Suppressor macrophage treated with lipopolysaccharide for 1 hour (primary cell): ENCODE results near the gene GGACT.

Experiments used
- DNase-seq, 3 donors: peaks; one replicate each; pipeline ENCODE4 v3.0.0-alpha.2; 2020 to 2022

GGACT gene

DNA sequence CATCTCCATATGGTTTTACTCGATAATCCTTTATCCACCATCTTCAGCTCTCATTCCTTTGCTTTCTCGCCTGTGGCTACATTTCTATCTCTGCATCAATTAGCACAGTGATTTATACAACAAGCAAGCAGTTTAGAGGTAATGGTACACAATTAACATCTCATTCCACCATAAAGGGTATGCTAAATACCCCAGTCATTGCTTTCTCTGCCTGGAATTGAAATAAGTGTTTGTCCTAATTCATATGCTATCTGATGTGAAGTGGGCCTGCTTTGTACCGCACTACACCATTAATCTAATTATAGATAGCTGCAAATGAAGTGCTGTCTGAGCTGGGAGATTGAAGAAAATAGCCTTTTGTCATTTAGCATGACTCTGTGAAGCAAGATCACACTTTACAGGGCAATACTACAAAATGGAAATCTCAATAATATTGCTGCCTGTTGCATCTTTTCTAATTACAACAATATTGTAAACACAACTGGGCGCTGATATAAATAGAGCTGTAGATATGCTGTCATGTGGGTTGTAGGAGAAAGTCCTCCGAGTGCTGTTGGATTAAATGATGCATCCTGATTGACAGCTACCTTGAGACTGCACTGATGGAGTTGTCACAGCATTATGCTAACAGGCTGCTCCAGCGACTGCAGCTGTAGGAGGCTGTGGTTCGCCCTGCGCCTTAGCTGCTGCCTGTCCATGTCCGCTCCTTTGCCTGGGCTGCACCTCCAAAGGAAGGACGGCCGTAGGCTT is 78.2 kb downstream of the GGACT start:
- DNase-seq, result no peak

GRCh38 chr13:100508996-100509395 is 79.6 kb downstream of the GGACT start:
- DNase-seq, result no peak

DNA sequence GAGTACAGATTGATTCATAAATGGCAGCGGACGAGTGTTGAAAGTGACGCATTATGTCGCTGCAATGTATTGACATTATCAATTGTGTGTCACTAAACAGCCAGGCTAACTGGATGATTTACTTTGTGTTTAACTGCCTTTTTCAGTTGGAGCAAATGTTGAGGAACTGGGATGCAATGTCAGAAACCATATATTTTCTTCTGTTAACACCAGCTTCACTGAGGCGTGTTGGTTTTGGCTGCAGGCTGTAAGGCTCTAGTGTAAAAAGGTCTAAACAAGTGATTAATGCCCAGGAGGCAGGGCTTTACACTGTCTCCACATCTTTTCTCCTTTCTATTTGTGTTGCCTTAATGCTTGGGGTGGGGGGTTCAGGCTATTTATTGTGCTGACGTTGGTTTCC is 80.1 kb downstream of the GGACT start:
- DNase-seq, result no peak

DNA sequence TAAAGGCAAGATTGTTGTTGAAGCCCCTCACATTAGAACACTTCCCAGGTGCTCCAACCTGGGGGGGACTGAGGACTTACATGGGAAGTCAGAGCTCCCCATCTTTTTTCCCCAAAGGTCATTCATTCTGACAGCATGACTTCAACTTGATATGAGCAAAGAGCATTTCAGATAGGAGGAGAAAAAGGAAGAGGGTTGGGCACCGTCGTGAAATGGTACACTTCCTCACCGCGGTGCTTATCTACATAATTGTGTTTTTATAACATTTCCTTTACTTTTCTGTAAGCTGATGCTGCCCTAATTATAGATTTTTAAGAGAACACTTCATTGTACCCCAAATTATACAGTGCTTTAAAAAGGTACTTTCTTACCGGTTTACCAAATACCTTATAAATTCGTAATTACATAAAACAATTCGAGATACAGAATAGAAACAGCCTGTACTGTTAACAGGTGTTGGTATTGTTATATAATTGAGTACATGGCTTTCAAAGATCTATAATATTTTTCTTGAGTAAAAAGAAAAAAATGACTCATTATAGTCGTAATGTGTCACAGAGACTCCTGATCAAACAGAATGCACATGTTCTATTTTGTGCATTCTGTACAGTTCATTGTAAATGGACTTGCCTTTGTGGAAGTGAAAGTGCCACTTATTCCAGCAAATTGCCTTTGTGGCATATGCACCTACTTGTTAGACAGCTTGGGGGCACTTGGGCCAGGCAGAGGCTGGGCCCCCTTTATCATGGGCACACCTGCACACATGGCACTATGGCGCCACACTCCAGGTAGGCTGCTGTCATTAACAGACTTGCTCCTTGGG is 81.8 kb downstream of the GGACT start:
- peak; percentile 34 to 68 (median 66) for DNase-seq

DNA sequence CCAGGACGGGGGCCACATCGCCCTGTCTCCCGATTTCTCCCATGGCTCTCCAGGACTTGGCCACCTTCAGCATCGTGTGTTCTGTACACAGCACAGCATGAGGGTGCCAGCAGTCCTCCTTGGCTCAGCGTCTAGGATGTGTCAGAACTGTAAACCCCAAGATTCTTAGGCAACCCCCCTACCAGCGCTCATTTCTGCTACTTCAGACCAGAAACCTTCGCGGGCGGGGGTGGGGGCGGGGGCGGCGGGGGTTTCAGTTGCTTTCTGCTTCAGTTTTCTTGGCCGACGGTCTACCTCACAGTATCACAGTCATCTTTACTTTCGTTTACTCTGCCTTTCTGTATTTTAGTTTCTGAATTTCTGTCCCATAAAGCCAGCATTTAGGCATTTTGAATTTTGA is 82.4 kb downstream of the GGACT start:
- DNase-seq, result no peak

GRCh38 chr13:100503622-100504021 is 85.0 kb downstream of the GGACT start:
- DNase-seq, result no peak

DNA sequence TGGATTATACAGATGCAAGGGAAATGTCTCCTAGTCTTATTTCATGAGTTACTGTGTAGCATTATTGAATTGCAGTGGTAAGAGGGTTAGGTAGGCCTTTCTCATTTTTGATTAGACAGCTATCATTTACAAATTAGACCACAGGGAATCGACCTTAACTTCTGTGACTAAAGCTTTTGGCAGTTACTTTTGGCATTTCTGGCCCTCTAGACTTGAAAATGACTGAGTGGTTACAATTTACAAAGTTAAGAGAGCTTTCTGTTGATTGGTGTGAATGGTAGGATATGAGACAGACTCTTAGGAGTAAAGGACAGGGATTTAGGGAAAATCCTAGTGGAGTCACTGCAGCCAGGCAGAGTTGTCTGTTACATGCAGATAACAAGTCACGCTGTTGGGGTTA is 86.1 kb downstream of the GGACT start:
- DNase-seq, result no peak

DNA sequence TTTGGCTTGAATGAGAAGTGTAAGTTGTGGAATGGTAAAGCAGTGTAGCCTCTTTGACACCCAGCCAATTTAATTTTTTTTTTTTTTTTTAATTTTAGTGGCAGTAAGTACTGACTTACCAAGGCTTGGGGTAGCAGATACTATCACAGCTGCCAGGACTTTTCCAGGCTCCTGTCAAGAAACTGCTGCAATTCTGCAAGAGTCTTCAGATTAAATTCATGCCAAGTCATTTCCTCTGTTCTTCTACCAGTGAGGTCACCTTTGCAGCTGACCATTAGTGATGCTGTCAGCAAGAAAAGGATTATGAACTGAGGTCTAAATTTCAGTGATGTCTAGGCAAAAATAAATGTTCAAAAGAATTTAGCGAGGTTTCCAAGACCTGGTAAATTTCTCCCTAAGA is 91.2 kb downstream of the GGACT start:
- peak; percentile 64 to 74 (median 74) for DNase-seq

DNA sequence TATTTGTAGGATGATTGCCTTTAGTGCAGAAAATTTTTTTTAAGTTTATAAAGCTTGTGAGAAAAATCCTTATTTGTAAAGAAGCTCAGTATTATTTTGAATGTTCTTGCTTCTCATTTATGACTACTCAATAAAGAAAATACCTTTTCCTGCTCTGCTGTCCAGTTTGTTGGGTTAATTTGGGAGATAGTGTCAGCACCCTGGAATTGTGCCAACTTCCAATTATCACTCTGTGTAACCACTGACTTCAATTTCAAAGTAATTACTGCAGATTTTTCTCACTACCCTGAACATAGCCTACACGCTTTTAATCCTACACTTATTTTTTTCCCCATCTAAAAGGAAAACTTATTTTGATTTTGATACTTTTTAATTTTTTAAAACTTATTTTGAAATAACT is 93.1 kb downstream of the GGACT start:
- no peak for DNase-seq

- peak; percentile 71 to 81 (median 72) for DNase-seq
Observed at GRCh38 chr13:100493418-100493817, 95.2 kb downstream of the GGACT start.

DNA sequence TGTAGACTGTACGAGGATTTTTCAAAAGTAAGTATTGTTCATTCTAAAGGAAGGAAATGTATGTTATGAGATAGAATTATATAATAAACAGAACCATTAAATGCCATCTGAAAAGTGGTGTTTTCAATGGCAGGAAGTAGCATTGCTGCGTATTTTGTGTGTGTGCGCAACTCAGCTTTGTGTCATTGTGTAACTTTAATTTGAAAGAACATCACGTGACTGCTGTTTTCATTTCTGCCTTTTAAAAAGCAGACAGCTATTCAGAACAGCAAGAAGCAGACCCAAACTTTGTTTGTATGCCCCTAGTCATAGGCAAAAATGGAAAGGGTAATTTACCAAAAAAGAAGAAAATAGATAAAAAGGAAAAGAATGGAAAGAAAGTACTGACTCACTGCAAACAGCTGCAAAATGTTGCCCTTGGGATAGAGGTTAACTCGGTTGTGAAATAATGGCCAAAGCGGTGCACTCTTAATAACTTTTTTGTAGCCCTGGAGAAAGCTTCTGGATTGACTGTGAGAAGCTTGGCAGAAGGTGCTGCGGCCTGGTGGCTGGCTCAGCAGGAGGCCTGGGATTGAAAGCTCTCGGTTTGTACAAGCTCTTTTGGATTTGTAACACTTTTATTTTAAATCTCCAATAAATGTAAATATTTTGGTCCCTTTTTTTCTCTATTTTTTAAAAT is 97.3 kb downstream of the GGACT start:
- peak; percentile 42 to 60 (median 46) for DNase-seq

GRCh38 chr13:100490692-100491091 is 97.9 kb downstream of the GGACT start:
- no peak for DNase-seq

DNA sequence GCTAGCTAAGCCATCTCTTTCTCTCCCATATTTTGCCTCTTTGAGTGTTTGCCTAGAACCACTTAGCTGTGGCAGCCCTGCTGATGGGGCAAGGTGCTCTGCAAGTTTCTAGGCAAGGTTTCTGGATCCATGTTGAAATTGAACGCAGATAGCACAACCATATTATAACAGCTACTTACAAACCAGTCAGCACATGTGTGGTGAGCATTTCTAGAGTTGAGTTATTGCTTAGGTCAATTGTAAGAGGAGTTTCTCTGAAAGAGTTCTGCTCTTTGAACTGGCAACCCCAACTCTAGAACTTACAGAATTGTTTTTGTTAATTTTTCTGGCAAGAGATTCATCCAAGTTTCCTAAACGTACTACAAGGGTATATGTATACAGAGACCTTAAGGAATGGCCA is 103.3 kb downstream of the GGACT start:
- no peak for DNase-seq

DNA sequence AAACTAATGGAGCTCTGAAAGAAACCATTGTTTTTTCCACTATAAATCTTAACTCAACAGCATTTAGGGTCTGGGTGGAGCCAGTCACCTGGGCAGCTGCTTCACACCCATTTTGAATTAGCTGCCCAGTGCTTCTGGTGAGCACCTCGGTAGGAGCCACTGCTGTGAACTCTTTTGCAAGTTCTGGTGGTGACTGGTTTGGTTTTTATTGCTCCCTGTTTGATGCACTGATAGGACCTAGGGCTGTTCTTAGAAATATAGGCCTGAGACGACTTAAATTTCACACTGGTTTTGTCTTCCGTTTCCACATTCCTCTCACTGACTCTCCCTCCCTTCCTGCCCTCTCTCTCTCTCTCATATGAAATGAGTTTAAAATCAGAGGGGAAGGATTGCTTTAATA is 103.9 kb downstream of the GGACT start:
- no peak for DNase-seq

DNA sequence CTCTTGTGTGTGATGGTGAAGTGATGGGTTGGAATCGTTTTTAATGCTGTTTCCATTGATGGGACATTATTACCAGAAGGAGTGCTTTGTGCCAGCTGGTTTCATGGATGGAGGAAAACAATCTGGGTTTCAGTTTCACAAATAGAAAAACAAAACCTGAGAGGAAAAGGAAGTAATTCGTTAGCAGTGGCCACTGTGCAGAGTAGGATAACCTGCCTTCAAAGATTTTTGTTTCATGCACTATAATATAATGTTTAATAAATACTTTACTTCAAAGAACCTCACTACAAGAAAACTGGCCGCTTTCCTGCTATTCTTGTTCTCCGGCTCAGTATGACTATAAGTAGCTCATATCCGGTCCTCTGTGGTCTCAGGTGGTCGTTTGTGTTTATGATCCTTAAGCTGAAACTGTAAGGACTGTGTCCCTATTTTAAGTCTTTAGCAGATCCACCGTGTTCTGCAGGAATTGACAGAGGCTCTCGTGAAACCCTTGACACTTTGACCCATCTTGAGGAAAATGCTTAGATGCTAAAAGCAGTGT is 104.7 kb downstream of the GGACT start:
- DNase-seq, result no peak

DNA sequence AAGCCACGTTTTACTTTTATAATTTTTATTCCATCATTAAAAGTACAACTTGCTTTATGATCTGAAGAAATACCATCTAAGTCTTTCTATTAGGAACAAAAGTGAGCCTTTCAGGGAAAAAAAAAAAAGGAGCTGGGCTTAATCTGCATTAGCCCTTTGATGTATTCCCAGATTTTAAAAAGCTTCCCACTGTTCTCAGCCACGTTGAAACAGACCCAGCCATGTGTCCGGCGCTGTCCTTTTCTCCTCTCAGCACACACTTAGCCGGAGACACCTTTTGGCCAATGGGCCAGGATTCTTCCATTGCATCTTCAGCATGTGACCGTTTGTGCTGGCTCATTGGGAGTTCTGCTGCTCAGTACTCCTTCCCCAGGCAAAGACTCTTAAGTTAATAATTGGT is 105.5 kb downstream of the GGACT start:
- DNase-seq, result no peak

DNA sequence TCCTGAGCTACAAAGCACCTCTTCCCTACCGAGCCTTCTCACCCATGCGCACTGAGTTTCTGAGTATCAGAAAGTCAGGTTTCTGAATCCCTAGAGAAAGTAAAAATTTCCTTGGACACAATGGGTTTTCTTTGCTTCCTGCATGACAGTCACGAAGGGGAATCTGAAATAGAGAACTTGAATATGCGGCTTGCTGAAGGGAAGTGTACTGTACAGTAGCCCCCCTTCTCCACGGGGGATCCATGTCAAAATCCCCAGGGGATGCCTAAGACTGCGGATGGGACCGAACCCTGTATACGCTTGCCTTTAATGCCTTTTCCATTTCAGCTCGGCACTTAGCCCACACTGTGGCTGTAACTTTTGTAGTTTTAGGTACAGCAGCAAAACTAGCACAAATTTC is 107.9 kb downstream of the GGACT start:
- peak; percentile 60 to 76 (median 71) for DNase-seq
